ENCODE data around the gene OSBPL8.

Gene OSBPL8

DNA sequence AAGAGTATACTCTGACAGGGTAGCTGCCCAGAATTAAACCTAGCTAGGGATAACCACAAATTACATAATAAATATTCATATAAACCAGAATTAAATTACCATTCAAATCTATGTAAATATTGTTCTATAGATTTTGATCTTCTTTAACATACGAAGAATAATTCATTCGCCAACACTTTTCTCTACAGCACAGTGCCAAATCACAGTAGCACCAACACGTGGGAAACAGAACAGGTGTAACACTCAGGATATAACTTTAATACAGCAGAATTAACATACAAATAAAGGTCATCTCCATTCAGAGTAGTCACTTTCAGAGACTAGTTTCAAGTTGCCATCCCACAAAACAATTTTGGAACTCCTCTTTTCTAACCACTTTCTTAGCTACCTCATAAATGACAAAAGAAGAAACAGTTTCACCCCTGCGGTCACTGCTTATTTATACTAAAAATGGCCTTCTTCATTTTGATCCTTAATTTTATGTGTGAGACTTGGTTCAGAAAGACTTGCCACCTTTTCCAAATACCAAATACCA, 15.7 kb downstream of the OSBPL8 start:
- no peak overlapping the region for H3K4me3 ChIP-seq (replicated peaks; ENCODE audit: low read depth, low read length)
- TF ChIP-seq, protein P1, sequence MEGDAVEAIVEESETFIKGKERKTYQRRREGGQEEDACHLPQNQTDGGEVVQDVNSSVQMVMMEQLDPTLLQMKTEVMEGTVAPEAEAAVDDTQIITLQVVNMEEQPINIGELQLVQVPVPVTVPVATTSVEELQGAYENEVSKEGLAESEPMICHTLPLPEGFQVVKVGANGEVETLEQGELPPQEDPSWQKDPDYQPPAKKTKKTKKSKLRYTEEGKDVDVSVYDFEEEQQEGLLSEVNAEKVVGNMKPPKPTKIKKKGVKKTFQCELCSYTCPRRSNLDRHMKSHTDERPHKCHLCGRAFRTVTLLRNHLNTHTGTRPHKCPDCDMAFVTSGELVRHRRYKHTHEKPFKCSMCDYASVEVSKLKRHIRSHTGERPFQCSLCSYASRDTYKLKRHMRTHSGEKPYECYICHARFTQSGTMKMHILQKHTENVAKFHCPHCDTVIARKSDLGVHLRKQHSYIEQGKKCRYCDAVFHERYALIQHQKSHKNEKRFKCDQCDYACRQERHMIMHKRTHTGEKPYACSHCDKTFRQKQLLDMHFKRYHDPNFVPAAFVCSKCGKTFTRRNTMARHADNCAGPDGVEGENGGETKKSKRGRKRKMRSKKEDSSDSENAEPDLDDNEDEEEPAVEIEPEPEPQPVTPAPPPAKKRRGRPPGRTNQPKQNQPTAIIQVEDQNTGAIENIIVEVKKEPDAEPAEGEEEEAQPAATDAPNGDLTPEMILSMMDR (IDR thresholded peaks at IDR 0.05; ENCODE audit: low read depth, low read length, missing control alignments): no peak
- DNase-seq (ENCODE audit: extremely low read depth, low read depth): no peak

DNA sequence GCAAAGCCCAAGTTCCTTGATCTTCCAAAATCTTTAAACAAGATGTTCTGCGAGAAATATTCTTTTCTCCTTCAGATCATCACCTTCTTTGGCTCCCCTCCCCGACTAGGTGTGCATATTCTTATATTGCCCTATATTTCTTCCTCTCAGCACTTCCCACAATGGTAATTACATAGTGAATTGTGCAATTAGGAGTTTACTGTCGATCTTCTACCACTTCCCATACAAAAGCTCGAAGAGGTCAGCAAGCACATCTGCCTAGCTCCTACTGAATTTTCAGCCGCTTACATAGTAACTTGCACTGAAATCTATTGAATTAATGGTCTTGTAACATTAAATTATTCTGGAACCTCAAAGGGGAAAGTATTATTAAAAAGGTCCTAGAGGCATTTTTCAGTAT, 16.7 kb downstream of the OSBPL8 start:
- no peak overlapping the region for H3K4me3 ChIP-seq (replicated peaks; ENCODE audit: low read depth, low read length)
- TF ChIP-seq, protein P1 (IDR thresholded peaks at IDR 0.05; ENCODE audit: low read depth, low read length, missing control alignments): no peak
- DNase-seq (ENCODE audit: extremely low read depth, low read depth): no peak

DNA sequence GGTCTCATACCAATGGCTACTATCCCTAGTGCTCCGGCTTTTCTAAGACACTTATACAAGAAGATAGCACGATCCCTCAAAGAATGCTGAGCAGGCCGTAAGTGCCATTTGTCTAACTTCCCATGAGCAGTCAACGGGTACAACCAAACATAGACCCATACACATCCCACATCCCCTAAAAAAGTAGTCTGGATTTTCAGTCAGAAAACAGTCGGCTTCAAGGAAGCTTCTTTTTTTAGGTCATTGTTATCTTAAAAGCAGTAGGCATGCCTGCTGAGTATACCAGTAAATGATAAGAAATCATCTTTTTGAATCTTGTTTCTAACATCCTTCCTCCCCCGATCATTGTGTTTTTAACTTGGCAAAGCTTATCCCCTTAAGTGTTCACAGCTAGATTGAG, 19.8 kb downstream of the OSBPL8 start:
- no peak for DNase-seq (ENCODE audit: extremely low read depth, low read depth)
- H3K4me3 ChIP-seq (replicated peaks; ENCODE audit: low read depth, low read length): no peak overlapping the region
- TF ChIP-seq, protein P1 (IDR thresholded peaks at IDR 0.05; ENCODE audit: low read depth, low read length, missing control alignments): no peak

DNA sequence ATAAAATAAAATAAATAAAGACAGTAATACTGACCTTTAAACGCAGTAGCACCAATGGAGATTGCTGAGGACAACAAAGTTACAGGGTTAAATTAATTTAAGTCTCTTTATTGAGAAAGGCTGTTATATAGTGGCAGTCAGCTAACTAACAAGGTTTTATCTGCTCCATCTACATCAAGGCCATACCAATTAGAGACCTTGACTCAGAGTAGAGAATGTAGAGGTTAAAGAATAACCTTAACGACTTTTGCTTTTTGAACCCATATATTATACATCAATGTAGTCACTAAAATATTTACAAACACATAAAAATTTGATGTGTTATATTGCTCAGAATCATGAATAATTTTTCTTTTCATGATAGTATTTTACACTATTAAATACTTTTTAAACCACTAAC, 21.6 kb downstream of the OSBPL8 start:
- TF ChIP-seq, protein P1 (IDR thresholded peaks at IDR 0.05; ENCODE audit: low read depth, low read length, missing control alignments): no peak
- DNase-seq (ENCODE audit: extremely low read depth, low read depth): no peak
- no peak overlapping the region for H3K4me3 ChIP-seq (replicated peaks; ENCODE audit: low read depth, low read length)

DNA sequence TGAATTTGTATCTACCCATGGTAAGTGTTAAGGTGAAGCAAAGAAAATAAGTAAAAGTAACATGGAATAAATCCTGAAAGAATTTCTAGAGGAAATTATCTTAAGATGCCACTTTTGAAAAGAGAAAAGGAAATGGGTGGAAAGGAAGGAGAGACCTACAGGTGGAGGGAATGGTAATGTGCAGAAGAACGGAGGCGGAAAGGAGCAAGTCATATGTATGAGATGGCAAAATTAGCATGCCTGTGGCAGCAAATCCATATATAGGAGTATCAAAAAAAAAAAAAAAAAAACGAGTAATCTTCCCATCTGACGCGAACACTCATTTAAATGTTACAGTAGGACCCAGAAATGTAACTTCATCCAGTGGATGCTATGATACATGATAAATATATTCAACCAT, 23.0 kb downstream of the OSBPL8 start:
- DNase-seq (ENCODE audit: extremely low read depth, low read depth): no peak
- no peak overlapping the region for H3K4me3 ChIP-seq (replicated peaks; ENCODE audit: low read depth, low read length)
- TF ChIP-seq, protein P1 (IDR thresholded peaks at IDR 0.05; ENCODE audit: low read depth, low read length, missing control alignments): no peak

DNA sequence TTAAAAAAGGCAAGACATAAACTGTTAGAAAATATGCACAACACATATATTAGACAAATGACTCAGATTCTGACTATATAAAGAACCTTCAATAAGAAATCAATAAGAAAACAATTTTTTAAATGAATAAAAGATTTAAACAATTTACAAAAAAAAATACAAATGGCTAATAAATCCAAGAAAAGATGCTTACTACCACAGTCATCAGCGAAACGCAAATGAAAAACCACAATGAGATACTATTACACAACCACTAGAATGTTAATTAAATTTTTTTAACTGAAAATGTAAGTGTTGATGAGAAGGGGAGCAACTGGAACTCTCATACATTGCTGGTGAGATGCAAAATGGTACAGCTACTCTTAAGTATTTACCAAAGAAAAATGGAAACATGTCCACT, 24.4 kb downstream of the OSBPL8 start:
- no peak overlapping the region for H3K4me3 ChIP-seq (replicated peaks; ENCODE audit: low read depth, low read length)
- DNase-seq (ENCODE audit: extremely low read depth, low read depth): no peak
- TF ChIP-seq, protein P1 (IDR thresholded peaks at IDR 0.05; ENCODE audit: low read depth, low read length, missing control alignments): no peak

DNA sequence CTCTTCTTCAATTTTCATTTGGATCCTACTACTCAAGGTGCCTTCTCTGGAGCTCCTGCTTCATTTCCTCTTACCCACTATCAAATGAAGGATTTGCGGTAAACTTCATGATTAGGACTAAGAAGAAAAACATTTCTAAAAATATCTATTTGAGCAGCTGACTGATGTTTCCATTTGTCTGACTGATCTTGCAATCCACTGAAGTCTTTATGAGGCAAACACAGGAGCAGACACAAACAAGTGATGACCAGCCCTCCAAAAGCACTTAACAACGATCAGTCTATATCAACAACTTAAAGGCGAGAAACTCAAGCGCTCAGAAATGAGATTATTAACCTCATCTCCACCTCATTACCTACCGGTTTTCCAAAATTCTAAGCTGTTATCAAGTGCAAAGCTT, 26.2 kb downstream of the OSBPL8 start:
- no peak for DNase-seq (ENCODE audit: extremely low read depth, low read depth)
- no peak overlapping the region for H3K4me3 ChIP-seq (replicated peaks; ENCODE audit: low read depth, low read length)
- TF ChIP-seq, protein P1 (IDR thresholded peaks at IDR 0.05; ENCODE audit: low read depth, low read length, missing control alignments): no peak
